ENCODE measurements around the gene CD9.

- TF ChIP-seq, protein P1, sequence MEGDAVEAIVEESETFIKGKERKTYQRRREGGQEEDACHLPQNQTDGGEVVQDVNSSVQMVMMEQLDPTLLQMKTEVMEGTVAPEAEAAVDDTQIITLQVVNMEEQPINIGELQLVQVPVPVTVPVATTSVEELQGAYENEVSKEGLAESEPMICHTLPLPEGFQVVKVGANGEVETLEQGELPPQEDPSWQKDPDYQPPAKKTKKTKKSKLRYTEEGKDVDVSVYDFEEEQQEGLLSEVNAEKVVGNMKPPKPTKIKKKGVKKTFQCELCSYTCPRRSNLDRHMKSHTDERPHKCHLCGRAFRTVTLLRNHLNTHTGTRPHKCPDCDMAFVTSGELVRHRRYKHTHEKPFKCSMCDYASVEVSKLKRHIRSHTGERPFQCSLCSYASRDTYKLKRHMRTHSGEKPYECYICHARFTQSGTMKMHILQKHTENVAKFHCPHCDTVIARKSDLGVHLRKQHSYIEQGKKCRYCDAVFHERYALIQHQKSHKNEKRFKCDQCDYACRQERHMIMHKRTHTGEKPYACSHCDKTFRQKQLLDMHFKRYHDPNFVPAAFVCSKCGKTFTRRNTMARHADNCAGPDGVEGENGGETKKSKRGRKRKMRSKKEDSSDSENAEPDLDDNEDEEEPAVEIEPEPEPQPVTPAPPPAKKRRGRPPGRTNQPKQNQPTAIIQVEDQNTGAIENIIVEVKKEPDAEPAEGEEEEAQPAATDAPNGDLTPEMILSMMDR (IDR thresholded peaks at IDR 0.05; ENCODE audit: low read depth, low read length): no peak
- TF ChIP-seq, protein P2, sequence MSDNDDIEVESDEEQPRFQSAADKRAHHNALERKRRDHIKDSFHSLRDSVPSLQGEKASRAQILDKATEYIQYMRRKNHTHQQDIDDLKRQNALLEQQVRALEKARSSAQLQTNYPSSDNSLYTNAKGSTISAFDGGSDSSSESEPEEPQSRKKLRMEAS (IDR thresholded peaks at IDR 0.05; ENCODE audit: low read depth, low read length): no peak
Measured at GRCh38 chr12:6269986-6270385, 69.8 kb downstream of the CD9 start.
